Measurements from ENCODE around the gene ZNF479.
"Not testable (repeated sequence)": the region's sequence is repeated elsewhere in the genome, so short reads cannot be mapped to it uniquely, and the experiment has no call there.

ZNF479 gene

DNA sequence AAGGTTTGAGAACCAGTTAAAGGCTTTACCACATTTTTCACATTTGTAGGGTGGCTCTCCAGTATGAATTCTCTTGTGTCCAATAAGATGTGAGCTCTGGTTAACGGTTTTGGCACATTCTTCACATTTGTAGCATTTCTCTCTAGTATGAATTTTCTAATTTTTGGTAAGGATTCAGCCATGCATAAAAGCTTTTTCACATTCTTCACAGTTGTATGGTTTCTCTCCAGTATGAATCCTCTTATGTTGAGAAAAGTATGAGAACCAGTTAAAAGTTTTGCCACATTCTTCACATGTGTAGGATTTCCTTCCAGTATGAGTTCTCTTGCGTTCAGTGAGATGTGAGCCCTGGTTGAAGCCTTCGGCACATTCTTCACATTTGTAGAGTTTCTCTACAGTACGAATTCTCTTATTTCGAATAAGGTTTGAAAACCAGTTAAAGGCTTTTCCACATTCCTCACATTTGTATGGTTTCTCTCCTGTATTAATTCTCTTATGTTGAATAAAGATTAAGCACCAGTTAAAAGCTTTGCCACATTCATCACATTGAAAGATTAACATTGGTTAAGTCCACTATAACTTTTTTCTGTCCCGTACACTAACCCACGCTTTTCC is 33.2 kb upstream of the ZNF479 start:
- no peak overlapping the region for H3K4me3 ChIP-seq (ENCODE audit: low read depth, low read length)
- DNase-seq (ENCODE audit: low read depth) = no peak
- TF ChIP-seq CTCF (IDR thresholded peaks at IDR 0.05; ENCODE audit: low read depth, low read length, missing control alignments) = no peak

- H3K4me3 ChIP-seq (ENCODE audit: low read depth, low read length); DNase-seq (ENCODE audit: low read depth): not testable (repeated sequence)
Measured at GRCh38 chr7:57120123-57120784, 12.0 kb downstream of the ZNF479 start.

All from GM12864 (cell line).